OCI-LY3 (cell line): ENCODE results near the gene ATG10.

Source experiments
- H2AFZ ChIP-seq: fragments of 200-600, 300-600 bp; shearing (Covaris generic); 2 replicates; pipeline ENCODE4 v1.6.0; 2014; ENCODE audit warnings: antibody characterized with exemption, low read depth, low read length
- H3K27ac ChIP-seq: fragments of 200-600, 300-600 bp; sonication (generic); 2 replicates; pipeline ENCODE4 v1.5.1; 2014; ENCODE audit warnings: mild to moderate bottlenecking, low read length, moderate library complexity, mixed read lengths
- H3K27me3 ChIP-seq: fragments of 200-600, 300-600 bp; sonication (generic); 2 replicates; pipeline ENCODE4 v1.6.1; 2014; ENCODE audit warnings: low read depth, low read length, mixed read lengths
- H3K36me3 ChIP-seq: fragments of 200-600, 300-600 bp; sonication (generic); replicated peaks from 2 replicates; pipeline ENCODE3; 2014; ENCODE audit warnings: low read depth, low read length, mixed read lengths
- H3K4me1 ChIP-seq: fragments of 300-600, 200-600 bp; sonication (generic); 2 replicates; pipeline ENCODE4 v1.6.1; 2014; ENCODE audit warnings: low read length, mixed read lengths
- H3K4me2 ChIP-seq: fragments of 200-600, 300-600 bp; sonication (generic); 2 replicates; pipeline ENCODE4 v1.6.1; 2014; ENCODE audit warnings: low read length, mixed read lengths
- H3K4me3 ChIP-seq: fragments of 300-600, 200-600 bp; sonication (generic); 2 replicates; pipeline ENCODE4 v1.5.1; 2014; ENCODE audit warnings: antibody characterized with exemption, mild to moderate bottlenecking, low read length, moderate library complexity
- H3K79me2 ChIP-seq: fragments of 300-600, 200-600 bp; shearing (Covaris generic); 2 replicates; pipeline ENCODE4 v1.6.1; 2014; ENCODE audit warnings: mild to moderate bottlenecking, low read length, mixed read lengths
- H3K9ac ChIP-seq: fragments of 300-600, 200-600 bp; shearing (Covaris generic); 2 replicates; pipeline ENCODE4 v1.6.0; 2014; ENCODE audit warnings: mild to moderate bottlenecking, low read length, moderate library complexity
- H3K9me3 ChIP-seq: fragments of 200-600, 300-600 bp; shearing (Covaris generic); 2 replicates; pipeline ENCODE4 v1.6.1; 2014; ENCODE audit warnings: low read length, mixed read lengths; ENCODE audit not compliant: insufficient read depth
- H4K20me1 ChIP-seq: fragments of 200-600, 300-600 bp; sonication (generic); 2 replicates; pipeline ENCODE4 v1.6.1; 2016; ENCODE audit warnings: low read length, mixed read lengths; ENCODE audit not compliant: insufficient read depth
- CTCF ChIP-seq: fragments of 200-600, 300-600 bp; sonication (generic); IDR thresholded peaks from 2 replicates; pipeline ENCODE4 v1.5.1; 2014; ENCODE audit warnings: antibody characterized with exemption, low read length, low read depth
- EZH2phosphoT487 ChIP-seq: fragments of 200-600 bp; shearing (Covaris generic); IDR thresholded peaks from 2 replicates; pipeline ENCODE4 v1.6.1; 2018; ENCODE audit warnings: antibody characterized with exemption, mixed run types, low read depth

The ATG10 gene

GRCh38 chr5:82182662-82183061 lies 210.8 kb downstream of the ATG10 start:
- Histone ChIP-seq H3K27ac (no peak overlapping the region), H3K36me3 (no peaks in the 10 kb centered on the region)
- TF ChIP-seq EZH2phosphoT487 (no peak), CTCF (no peak)

GRCh38 chr5:82183828-82184227 lies 212.0 kb downstream of the ATG10 start:
- Histone ChIP-seq H4K20me1 (no peaks in the 10 kb centered on the region), H3K4me2 (no peak overlapping the region), H2AFZ (no peak overlapping the region), H3K27me3 (no peaks in the 10 kb centered on the region), H3K27ac (no peak overlapping the region), H3K36me3 (no peaks in the 10 kb centered on the region), H3K4me1 (no peaks in the 10 kb centered on the region), H3K9ac (no peak overlapping the region), H3K79me2 (no peaks in the 10 kb centered on the region), H3K9me3 (no peaks in the 10 kb centered on the region), H3K4me3 (no peak overlapping the region)
- no peak for TF ChIP-seq CTCF
- no peak for TF ChIP-seq EZH2phosphoT487

More at GRCh38 chr5:82182662-82183061, 210.8 kb downstream of the ATG10 start:
- no peaks in the 10 kb centered on the region for H3K79me2 ChIP-seq
- H2AFZ ChIP-seq = no peak overlapping the region
- H3K4me1 ChIP-seq = no peaks in the 10 kb centered on the region
- no peaks in the 10 kb centered on the region for H3K9me3 ChIP-seq
- H3K4me3 ChIP-seq = no peak overlapping the region
- no peaks in the 10 kb centered on the region for H3K27me3 ChIP-seq
- no peak overlapping the region for H3K9ac ChIP-seq
- no peaks in the 10 kb centered on the region for H4K20me1 ChIP-seq
- no peak overlapping the region for H3K4me2 ChIP-seq

GRCh38 chr5:82185851-82186250 lies 214.0 kb downstream of the ATG10 start:
- Histone ChIP-seq H2AFZ (no peak overlapping the region), H4K20me1 (no peaks in the 10 kb centered on the region), H3K9ac (no peak overlapping the region), H3K79me2 (no peaks in the 10 kb centered on the region), H3K4me3 (no peak overlapping the region), H3K4me1 (no peaks in the 10 kb centered on the region), H3K4me2 (no peak overlapping the region), H3K27ac (no peak overlapping the region), H3K9me3 (no peaks in the 10 kb centered on the region), H3K36me3 (no peaks in the 10 kb centered on the region), H3K27me3 (no peaks in the 10 kb centered on the region)
- TF ChIP-seq EZH2phosphoT487 (no peak), CTCF (no peak)

GRCh38 chr5:82197550-82197949 lies 225.7 kb downstream of the ATG10 start:
- H3K79me2 ChIP-seq = no peaks in the 10 kb centered on the region
- H4K20me1 ChIP-seq = no peaks in the 10 kb centered on the region
- H3K27me3 ChIP-seq = no peaks in the 10 kb centered on the region
- no peak overlapping the region for H3K4me3 ChIP-seq
- no peaks in the 10 kb centered on the region for H3K9me3 ChIP-seq
- H3K9ac ChIP-seq = no peak overlapping the region
- H3K4me2 ChIP-seq = no peak overlapping the region
- H3K36me3 ChIP-seq = no peaks in the 10 kb centered on the region
- H2AFZ ChIP-seq = no peak overlapping the region
- no peaks in the 10 kb centered on the region for H3K4me1 ChIP-seq
- no peak overlapping the region for H3K27ac ChIP-seq
- TF ChIP-seq EZH2phosphoT487 = no peak
- no peak for TF ChIP-seq CTCF
